HG03571 (cell line): ENCODE data around the gene SPIRE1.

Source experiments
- ATAC-seq: cut with Tn5 transposase; IDR thresholded peaks from one replicate; pipeline ENCODE4 v1.9.1; 2021; ENCODE audit not compliant: unreplicated experiment

Gene SPIRE1

DNA sequence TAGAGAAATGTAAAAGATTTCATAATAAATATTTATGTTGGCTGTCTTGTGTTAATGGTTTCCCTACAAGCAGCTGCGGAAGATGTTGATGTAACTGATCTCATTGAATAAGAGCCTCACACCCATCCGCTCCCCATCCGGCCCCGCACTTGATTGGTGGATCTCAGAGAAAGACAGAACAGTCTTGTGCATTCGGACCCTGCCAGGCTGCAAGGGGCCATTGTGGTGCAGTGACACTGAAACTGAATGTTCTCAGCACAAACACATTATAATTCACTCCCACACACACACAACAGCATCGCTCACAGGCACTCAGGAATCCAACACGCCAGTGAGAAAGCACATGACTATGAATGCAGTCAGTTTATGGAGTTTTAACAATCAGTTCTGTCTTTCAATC lies 202.4 kb downstream of the SPIRE1 start:
- no peak for ATAC-seq

DNA sequence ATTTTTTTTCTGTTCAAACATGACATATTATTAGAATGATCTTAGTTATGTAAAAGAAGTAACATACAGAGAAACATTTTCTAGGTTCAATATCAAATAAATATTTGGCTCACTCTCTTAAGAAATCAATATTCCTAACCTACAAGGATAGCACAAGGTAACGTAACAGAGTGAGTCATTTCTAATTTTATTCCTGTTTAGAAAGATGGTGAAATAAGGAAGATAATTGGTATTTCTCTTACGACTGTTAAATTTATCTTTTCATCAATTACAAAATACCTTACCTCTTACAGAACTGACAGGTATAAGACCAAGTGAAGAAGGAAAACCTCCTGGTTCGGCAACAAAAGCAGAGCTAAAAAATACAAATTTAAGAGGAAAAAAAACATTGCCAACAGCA lies 205.1 kb downstream of the SPIRE1 start:
- no peak for ATAC-seq

DNA sequence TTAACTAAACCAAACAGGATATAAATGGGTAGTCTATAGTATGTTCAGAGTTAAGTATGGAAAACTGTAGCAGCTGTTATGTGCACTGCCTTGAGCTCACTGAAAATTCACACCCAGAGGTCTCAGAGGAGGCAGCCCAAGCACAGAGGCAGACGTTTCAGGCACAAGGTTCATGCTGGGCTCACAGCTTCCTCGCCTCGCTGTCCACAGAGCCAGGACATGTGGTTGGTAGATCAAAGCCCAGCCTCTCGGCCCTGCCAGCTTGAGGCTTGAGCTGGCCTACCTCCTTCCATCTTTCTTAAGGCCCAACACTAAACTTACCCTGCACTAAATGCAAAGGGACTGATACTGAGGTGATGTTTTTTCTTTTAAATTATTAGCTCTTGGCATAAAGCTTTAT lies 206.5 kb downstream of the SPIRE1 start:
- ATAC-seq: no peak

DNA sequence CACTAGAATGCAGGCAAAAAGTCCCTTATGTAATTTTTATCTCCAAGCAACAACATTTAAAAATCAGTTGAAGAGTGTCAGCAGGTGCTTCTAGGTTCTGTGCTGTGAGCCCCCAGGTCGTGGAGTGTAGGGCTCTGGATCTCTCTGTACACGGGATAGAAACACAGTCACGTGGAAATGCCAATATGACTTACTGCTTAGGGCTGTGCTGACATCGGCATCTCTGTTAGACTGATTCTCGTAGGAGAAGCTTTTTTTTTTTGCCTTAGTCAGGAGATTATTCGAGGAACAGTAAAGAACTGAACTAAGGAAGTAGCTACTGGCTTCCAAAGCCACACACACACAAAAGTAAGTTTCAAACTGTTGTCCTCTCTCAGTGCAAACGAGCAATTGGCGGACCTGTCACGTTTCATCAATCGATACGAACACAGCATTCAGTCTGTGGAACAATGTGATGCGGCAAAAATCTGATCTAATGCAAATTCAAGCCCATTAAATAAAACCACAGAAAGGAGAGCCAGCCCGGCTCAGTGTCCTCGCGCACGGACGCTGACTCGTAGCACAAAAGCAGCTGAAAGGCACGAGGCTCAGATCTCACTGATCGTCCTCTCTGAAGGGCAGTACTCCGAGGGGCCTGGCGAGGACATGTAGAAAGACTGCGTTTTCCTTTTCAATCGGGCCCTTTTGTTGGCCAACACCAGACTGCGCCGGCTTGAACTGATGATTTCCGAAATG lies 208.7 kb downstream of the SPIRE1 start:
- ATAC-seq: no peak

DNA sequence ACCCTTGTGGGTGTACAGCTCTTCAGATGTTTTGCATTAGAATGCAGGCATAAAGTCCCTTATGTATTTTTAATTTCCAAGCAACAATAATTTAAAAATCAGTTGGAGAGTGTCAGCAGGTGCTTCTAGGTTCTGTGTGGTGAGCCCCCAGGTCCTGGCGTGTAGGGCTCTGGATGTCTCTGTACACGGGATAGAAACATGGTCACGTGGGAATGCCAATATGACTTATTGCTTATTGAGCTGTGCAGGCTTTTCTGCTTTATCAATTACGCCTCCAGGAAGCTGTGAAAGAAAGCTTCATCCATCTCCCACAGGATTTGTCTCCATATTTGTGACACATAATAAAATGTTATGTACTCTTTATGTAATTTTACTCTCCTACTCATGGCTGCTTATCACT lies 212.4 kb downstream of the SPIRE1 start:
- no peak for ATAC-seq

DNA sequence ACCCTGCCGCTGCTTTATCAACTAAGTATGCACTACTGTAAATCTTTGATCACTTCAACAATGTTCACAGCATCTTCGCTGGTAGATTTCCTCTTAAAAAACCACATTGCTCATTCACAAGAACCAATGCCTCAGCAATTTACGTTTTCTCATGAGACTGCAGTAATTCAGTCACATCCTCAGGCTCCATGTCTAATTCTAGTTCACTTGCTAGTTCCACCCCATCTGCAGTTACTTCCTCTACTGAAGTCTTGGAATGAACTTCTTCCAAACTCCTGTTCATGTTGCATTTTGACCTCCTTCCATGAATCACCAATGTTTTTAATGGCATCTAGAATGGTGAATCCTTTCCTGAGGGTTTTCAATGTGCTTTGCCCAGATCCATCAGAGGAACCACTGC lies 214.4 kb downstream of the SPIRE1 start:
- ATAC-seq: no peak

DNA sequence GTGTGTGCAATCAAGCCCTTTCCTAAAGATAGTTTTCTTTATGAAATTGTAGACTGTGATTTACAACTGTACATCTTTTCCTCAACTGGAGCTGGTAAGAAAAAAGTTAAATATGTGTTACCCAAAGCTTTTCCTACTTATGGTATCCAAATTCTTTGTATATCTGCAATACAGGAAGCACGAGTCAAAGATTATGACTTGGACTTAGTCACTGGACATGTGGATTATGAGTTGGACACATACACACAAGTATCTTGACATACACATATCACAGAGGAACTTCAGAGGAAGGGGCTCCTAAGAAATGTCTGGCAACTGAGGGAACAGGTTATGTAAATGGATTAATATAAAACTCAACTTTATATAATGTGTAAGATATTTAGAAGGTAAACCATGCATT lies 215.0 kb downstream of the SPIRE1 start:
- no peak for ATAC-seq

DNA sequence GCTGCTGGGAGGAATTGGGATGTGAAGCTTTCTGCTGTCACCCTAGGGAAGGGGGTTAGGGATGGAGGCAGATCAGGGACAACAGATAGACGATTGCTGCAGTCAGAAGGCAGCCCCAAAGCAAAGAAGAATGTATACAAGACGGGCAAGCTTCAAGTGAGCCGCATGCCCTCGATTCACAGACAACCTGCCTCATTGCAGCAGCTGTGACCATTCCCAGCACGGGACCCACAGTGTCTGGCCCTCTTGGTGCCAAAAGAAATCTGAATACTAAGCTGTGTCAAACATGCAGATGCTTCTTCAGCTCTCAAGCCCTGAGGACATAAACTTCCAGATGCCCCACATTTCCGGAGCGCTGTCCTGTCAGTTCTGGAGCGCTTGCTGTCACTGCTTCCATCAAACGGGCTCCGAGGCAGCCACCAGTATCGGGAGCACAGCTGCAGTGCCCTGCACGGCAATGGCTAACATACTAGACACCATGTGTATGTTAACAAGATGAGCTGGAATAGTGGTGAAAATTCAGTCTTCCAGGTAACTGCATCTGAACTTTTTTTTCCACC lies 216.4 kb downstream of the SPIRE1 start:
- no peak for ATAC-seq

DNA sequence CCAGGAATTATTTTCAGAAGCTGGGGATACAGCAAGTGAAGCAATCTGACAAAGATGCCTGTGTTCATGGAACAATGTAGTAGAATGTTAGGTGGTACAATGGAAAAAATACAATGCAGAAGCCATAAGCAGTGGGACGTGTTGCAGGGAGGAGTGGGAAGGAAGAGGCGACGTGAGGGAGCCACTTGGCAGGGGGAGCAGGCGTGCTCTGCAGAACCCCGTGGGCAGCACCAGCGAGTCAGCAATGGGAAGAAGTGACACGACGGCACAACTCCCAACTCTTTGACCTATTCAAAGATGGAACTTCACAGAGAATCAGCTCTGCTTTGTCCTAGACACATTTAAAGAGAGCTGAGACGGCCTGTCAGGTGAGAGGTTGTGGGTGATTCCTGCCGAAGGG lies 219.7 kb downstream of the SPIRE1 start:
- ATAC-seq: no peak

DNA sequence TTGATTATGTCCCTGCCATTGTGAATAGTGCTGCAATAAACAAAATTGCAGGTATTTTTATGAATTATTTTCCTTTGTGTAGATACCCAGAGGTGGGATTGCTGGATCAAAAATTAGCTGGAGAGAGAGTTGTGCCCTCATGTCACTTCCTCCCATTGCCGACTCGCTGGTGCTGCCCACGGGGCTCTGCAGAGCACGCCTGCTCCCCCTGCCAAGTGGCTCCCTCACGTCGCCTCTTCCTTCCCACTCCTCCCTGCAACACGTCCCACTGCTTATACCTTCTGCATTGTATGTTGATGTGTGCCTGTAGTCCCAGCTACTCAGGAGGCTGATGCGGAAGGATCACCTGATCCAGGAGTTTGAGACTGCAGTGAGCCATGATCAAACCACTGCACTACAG lies 222.0 kb downstream of the SPIRE1 start:
- no peak for ATAC-seq

DNA sequence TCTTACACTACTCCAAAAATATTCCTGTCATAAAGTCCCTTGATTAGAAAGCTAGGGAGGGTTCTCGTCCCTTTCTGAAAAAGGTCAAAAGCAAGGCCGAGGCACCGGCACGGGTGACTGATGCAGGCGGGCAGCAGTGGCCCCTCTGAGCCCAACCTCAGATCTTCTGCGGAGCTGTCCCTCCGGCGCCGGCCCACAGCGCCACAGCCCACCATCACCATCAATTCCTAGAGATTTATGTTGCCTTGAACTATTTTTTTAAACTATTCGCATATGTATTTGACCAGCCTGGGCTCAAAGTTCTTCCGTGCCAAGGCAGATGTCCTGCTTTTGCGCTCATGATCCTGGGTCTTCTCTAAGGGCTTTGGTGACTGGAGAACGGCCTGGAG lies 223.4 kb downstream of the SPIRE1 start:
- ATAC-seq: no peak

DNA sequence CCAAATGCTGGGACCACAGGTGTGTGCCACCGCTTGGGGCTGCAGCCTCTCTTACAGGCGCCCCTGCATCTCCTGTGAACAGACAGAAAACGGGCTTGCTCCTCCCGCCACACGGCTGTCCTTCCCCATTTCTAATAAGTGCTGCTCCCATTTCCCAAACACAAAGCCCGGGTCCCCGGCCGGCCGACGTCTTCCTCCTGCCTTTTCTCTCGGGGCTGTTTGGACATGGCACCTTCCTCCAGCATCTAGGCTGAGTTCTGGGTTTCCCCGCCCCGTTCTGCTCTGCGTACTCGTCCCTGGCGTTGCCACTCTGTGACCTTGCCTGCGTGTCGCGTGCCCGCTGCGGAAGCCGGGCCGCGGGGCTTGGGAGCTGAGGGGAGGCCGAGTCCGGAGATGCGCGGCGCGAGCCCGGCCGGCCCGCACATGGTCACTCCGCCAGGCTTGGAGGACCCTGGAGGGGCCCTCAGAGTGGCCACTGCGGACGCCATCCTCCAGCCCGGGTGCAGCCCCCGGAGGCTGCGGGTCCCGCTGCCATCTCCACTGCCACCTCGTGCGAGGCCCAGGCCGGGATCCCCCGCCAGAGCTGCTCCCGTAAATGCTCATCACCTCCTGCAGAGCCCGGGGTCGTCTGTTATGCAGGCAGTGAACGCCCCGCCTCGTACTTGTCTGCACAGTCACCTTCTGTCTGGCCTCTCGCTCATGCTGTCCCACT lies 223.9 kb downstream of the SPIRE1 start:
- ATAC-seq: no peak

DNA sequence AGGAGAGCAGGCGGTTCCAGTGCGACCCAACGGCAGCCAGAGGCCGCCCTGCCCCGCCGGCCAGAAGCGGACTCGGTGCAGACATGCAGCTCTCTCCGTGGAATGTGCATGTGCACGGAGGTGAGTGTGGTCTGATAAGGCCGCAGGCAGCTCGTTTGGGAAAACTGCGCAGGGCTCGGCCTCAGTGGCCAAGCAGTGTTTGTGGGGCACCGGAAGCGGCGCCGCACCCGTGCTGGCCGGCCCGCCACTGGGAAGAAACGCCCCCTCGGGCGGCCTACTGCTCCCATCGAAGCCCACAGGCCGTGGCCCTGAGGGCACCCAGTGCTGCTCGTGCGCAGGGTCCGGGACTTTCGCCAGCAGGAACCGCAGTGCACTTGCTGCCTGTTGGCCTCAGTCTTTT lies 225.0 kb downstream of the SPIRE1 start:
- ATAC-seq: no peak

DNA sequence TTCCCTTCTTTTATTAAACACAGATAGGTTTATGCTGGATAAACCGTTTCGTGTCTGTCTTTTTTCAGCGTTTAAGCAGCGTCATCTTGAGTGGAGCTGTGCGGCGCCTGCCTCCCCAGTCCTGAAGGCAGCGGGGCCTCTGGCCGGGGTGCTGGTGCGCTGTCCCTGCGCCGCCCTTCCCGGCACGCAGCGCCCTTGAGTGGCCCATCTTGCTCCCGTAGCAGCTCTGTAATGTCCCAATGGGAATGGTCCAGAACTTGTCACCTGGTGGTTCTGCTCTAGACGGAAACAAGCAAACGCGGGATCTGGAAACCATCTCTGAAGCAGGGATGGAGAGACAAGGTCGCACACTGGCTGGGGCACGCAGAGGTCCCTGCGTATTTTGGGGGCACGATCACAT lies 225.7 kb downstream of the SPIRE1 start:
- no peak for ATAC-seq

DNA sequence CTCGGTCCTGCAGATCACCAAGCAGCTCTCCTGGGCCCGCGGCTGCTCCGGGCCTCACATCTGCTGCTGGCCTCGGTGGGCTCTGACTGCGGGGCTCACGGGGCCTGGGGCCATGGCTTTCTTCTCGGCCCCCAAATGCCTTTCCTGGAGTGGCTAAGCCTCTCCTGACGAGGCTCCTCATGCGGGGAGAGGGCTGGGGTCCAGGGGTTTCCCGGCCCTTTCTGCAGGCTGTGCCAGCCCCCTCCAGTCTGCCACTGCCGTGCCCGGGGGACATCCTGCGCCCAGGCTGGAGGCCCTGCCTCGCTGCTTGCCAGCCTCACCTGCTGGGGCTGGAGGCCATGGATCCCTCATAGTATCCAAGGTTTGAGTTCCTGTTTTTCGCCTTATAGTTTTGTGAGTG lies 226.3 kb downstream of the SPIRE1 start:
- ATAC-seq: no peak

DNA sequence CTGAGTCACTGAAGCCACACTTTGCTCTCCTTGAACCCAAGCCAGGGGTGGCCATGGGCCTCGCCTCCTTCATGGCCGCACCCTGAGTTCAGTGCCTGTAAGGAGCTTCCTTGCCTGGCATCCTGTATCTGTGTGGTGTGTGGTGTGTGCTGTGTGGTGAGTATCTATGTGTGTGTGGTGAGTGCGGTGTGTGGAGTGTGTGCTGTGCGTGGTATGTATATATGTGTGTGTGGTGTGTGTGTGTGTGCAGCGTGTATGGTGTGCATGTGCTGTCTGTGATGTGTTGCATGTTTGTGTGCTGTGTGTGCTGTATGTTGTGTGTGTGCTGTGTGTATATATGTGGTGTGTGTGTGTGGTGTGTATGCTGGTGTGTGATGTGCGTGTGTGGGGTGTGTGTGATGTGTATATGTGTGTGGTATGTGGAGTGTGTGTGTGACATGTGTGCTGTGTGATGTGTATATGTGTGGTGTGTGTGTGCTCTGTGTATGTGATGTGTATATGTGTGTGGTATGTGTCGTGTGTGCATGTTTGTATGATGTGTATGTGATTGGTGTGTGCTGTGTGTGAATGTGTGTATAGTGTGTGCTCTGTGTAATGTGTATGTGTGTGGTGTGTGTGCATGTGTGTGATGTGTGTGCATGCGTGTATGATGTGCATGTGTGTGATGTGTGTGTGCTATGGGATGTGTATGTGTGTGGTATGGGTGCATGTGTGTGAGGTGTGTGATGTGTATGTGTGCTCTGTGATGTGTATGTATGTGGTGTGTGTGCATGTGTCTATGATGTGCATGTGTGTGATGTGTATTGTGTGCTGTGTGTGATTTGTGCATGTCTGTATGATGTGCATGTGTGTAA lies 227.5 kb downstream of the SPIRE1 start:
- ATAC-seq: no peak

DNA sequence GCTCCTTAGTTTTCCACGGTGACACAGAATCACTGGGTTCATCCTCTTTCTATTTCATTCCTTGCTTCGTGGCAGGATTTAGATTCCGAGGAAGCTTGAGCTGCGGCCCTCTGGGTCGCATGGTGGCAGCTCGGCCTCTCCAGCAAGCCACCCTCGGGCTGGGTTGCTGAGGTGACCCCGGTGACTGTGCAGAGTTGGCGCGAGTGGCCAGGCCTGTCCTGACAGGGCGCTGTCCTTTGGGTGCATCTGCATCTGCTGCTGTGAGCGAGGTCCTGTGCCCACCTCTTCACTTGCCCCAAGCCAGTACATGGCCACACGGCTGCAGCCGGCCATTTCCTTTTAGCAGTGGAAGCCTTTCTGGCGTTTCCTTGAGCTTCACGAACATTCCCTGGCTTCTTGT lies 228.4 kb downstream of the SPIRE1 start:
- no peak for ATAC-seq

DNA sequence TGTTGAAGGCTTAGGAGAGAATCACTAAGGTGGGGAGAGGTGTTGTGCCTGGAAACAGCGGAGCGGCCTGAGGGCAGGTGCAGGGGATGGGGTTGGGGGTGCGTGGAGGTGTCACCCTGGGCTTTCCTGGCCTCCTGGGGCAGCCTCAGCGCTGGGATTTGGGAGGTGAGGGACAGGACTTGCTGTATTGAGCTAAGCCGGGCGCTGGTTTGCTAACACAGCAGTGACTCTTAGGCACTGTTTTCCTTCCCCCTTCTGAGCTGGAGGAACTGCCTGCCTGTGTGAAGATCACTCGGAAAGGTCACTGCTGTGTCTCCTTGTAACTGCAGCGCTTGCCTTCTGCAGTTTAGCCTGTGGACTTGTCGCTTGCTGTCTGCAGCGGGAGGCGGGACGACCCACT lies 229.0 kb downstream of the SPIRE1 start:
- ATAC-seq: no peak

DNA sequence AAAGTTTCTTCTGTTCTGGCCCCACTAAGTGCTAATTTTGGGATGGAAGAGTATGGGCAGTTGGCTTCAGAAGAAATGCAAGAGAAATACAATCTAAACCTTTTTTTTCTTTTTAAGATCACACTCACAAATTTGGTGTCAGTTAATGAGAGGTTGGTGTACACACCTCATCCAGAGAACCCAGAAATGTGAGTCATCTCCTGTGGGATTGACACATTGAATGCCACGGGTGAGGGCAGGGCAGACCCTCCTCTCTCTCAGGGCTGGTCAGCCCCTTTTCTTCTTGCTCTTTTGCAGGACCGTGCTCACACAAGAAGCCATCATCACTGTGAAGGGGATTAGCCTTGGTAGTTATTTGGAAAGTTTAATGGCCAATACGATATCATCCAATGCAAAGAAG lies 231.0 kb downstream of the SPIRE1 start:
- ATAC-seq: no peak

DNA sequence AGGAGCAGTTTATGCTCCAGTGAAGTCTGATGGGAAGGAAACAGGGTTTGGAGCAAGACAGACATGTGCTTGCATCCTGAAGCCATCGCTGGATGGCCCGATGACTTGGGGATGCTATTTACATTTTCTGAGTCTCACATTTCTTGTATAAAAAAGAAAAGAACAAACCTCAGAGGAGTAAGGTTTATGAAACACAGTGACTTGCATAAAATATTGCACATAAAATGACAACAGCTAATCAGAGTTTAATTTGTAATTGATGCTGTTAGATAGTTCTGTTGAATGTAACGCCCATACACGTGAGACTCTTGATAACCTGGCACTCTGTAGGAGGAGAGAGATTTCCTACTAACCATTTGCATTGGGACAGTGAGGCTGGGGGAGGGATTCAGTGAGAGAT lies 233.7 kb downstream of the SPIRE1 start:
- ATAC-seq: no peak

DNA sequence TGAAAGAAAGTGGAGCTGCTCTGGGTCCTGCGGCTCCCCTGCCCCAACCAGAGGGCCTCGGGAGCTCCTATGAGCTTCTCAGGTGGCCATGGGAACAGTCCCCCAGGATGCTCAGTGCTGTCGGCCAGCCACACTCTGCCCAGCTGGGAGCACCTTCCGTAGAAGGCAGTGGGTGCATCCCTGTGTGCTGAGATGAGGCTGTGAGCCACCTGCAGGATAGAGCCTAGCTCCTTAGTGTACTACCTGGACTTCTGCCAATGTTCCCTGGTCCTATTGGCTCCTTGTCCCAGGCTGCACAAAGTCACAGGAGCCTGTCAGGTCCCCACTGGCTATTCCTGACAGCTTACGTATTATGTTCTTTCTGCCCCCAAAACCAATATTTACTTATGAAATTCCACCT lies 234.1 kb downstream of the SPIRE1 start:
- ATAC-seq: no peak

DNA sequence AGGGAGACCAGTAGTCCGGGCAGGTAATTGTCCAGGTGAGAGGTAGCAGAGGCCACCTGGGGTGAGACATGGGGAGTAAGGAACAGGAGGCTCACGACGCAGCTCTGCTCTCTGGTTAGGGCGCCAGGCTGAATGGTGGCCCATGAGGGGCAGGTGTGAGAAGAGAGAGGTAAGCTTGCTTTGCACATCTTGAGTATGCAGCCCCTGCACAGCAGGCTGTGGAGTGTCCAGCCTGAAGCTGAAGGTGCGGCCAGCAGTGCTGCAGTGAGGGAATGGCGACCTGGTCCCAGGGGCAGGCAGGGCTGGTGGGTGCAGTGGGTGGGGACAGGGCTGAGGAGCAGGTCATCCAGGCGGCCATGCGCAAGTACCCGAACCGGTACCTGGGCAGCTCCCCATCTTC lies 234.5 kb downstream of the SPIRE1 start:
- no peak for ATAC-seq
